ENCODE results near the gene NRARP. TPM values are rescaled to one million over a fixed set of nuclear protein-coding genes. Genes with fewer than 3 reads are reported as not detected.

Gene NRARP
- polyA plus RNA-seq, 1 experiment, result 0.22 TPM

GRCh38 chr9:137252555-137253506 lies 49.2 kb downstream of the NRARP start:
- ChIA-PET CTCF (interaction anchor here (0.6 to 1.4 kb wide), 2 partner anchors 16 to 76 kb away, joined by 3 to 4 read pairs; no protein-coding TSS in a partner anchor), POLR2A (interaction anchor here (1.4 to 8.8 kb wide), 2 partner anchors 7 to 11 kb away, joined by 5 to 146 read pairs; partner anchors contain the start of gene TUBB4B)
- no peaks in the 10 kb centered on the region for H3K27me3 ChIP-seq (ENCODE audit: control insufficient read depth, insufficient read depth, low read length)
- H3K27ac ChIP-seq (ENCODE audit: low read depth, low read length), result no peak overlapping the region
- H3K9me3 ChIP-seq (ENCODE audit: control insufficient read depth, insufficient read depth, low read length), result no peaks in the 10 kb centered on the region; the same call in 1 of the 2 replicates
- no peak for DNase-seq (ENCODE audit: low read depth, low spot score)
- no peak overlapping the region for H3K4me3 ChIP-seq (ENCODE audit: low read depth, low read length)
- no peak for TF ChIP-seq CTCF (IDR thresholded peaks at IDR 0.05; ENCODE audit: low read depth, low read length)

- Histone ChIP-seq H3K27me3 (ENCODE audit: control insufficient read depth, insufficient read depth, low read length) (no peaks in the 10 kb centered on the region), H3K9me3 (ENCODE audit: control insufficient read depth, insufficient read depth, low read length) (no peaks in the 10 kb centered on the region; the same call in 1 of the 2 replicates), H3K27ac (ENCODE audit: low read depth, low read length) (no peak overlapping the region), H3K4me3 (ENCODE audit: low read depth, low read length) (no peak overlapping the region)
- ChIA-PET POLR2A (interaction anchor here (8.8 kb wide), 1 partner anchor 10 kb away, joined by 146 read pairs; the partner anchor contains the start of gene TUBB4B), CTCF (interaction anchor here (1.4 kb wide), 1 partner anchor 15 kb away, joined by 4 read pairs; no protein-coding TSS in a partner anchor)
- DNase-seq (ENCODE audit: low read depth, low spot score), result no peak
- no peak for TF ChIP-seq CTCF (IDR thresholded peaks at IDR 0.05; ENCODE audit: low read depth, low read length)
Observed at GRCh38 chr9:137251490-137252268, 50.4 kb downstream of the NRARP start.

- no peaks in the 10 kb centered on the region; the same call in 1 of the 2 replicates for H3K9me3 ChIP-seq (ENCODE audit: control insufficient read depth, insufficient read depth, low read length)
- no peak within 1 kb of the TSS for H3K4me3 ChIP-seq (ENCODE audit: low read depth, low read length)
- H3K27ac ChIP-seq (ENCODE audit: low read depth, low read length), result no peak within 1 kb of the TSS
- no peak for DNase-seq (ENCODE audit: low read depth, low spot score)
- ChIA-PET POLR2A (interaction anchor here (8.8 kb wide), 1 partner anchor 9 kb away, joined by 146 read pairs; the partner anchor contains the start of gene TUBB4B), CTCF (interaction anchor here (0.6 kb wide), 1 partner anchor 14 kb away, joined by 3 read pairs; no protein-coding TSS in a partner anchor)
- no peak for TF ChIP-seq CTCF (IDR thresholded peaks at IDR 0.05; ENCODE audit: low read depth, low read length)
- no peaks in the 10 kb centered on the region for H3K27me3 ChIP-seq (ENCODE audit: control insufficient read depth, insufficient read depth, low read length)
Observed at GRCh38 chr9:137251194-137251461, 50.9 kb downstream of the NRARP start, which contains the start of gene STPG3. Gene STPG3, plus strand, starts transcription at chr9:137251286. Its CDS starts 1 bp downstream, at chr9:137251287.

- ChIA-PET CTCF (interaction anchor here (0.6 to 3.4 kb wide), 2 partner anchors 14 kb away, joined by 3 to 18 read pairs; no protein-coding TSS in a partner anchor), POLR2A (interaction anchor here (8.8 kb wide), 1 partner anchor 9 kb away, joined by 146 read pairs; the partner anchor contains the start of gene TUBB4B)
- DNase-seq (ENCODE audit: low read depth, low spot score), result no peak
- no peaks in the 10 kb centered on the region; the same call in 1 of the 2 replicates for H3K9me3 ChIP-seq (ENCODE audit: control insufficient read depth, insufficient read depth, low read length)
- no peak overlapping the region for H3K27ac ChIP-seq (ENCODE audit: low read depth, low read length)
- no peaks in the 10 kb centered on the region for H3K27me3 ChIP-seq (ENCODE audit: control insufficient read depth, insufficient read depth, low read length)
- no peak overlapping the region for H3K4me3 ChIP-seq (ENCODE audit: low read depth, low read length)
- TF ChIP-seq CTCF (IDR thresholded peaks at IDR 0.05; ENCODE audit: low read depth, low read length), result no peak
Observed at GRCh38 chr9:137250329-137251193, 51.5 kb downstream of the NRARP start.

Other genes with a start within 250 kb of the NRARP start
- gene ENTPD2, start 248.2 kb downstream of the NRARP start, polyA plus RNA-seq (2011; rRNA removed), result not detected in 2 replicates
- 1.5 and 1.8 TPM in 2 replicates for gene SAPCD2, start 231.7 kb downstream of the NRARP start, polyA plus RNA-seq (2011; rRNA removed)
- 5.1 and 6.3 TPM in 2 replicates for gene UAP1L1, start 224.8 kb downstream of the NRARP start, polyA plus RNA-seq (2011; rRNA removed)
- 40.8 and 50.2 TPM in 2 replicates for gene MAN1B1, start 215.3 kb downstream of the NRARP start, polyA plus RNA-seq (2011; rRNA removed)
- gene DPP7, start 187.5 kb downstream of the NRARP start, polyA plus RNA-seq (2011; rRNA removed), result 30.6 and 52.6 TPM in 2 replicates
- 0.04 TPM in 1 of 2 replicates, not detected in the other for gene GRIN1, start 163.1 kb downstream of the NRARP start, polyA plus RNA-seq (2011; rRNA removed)
- gene LRRC26, start 132.2 kb downstream of the NRARP start, polyA plus RNA-seq (2011; rRNA removed), result not detected in 2 replicates
- not detected in 2 replicates for gene TMEM210, start 130.2 kb downstream of the NRARP start, polyA plus RNA-seq (2011; rRNA removed)
- 12.1 and 14.6 TPM in 2 replicates for gene ANAPC2, start 113.7 kb downstream of the NRARP start, polyA plus RNA-seq (2011; rRNA removed)
- gene SSNA1, start 113.6 kb downstream of the NRARP start, polyA plus RNA-seq (2011; rRNA removed), result 35.0 and 46.9 TPM in 2 replicates
- 2.8 and 3.8 TPM in 2 replicates for gene TPRN, start 101.5 kb downstream of the NRARP start, polyA plus RNA-seq (2011; rRNA removed)
- 44.2 and 50.2 TPM in 2 replicates for gene TMEM203, start 96.6 kb downstream of the NRARP start, polyA plus RNA-seq (2011; rRNA removed)
- 2.8 and 3.8 TPM in 2 replicates for gene NDOR1, start 96.6 kb downstream of the NRARP start, polyA plus RNA-seq (2011; rRNA removed)
- gene RNF208, start 80.0 kb downstream of the NRARP start, polyA plus RNA-seq (2011; rRNA removed), result 0.17 and 0.45 TPM in 2 replicates
- 0.27 and 0.56 TPM in 2 replicates for gene CYSRT1, start 77.1 kb downstream of the NRARP start, polyA plus RNA-seq (2011; rRNA removed)
- gene RNF224, start 74.8 kb downstream of the NRARP start, polyA plus RNA-seq (2011; rRNA removed), result not detected in 2 replicates
- gene SLC34A3, start 71.4 kb downstream of the NRARP start, polyA plus RNA-seq (2011; rRNA removed), result not detected in 2 replicates
- gene TUBB4B, start 61.0 kb downstream of the NRARP start, polyA plus RNA-seq (2011; rRNA removed), result 223 and 262 TPM in 2 replicates
- not detected in 2 replicates for gene STPG3, start 51.0 kb downstream of the NRARP start, polyA plus RNA-seq (2011; rRNA removed)
- gene NELFB, start 46.9 kb downstream of the NRARP start, polyA plus RNA-seq (2011; rRNA removed), result 27.1 and 38.7 TPM in 2 replicates
- 14.1 and 18.7 TPM in 2 replicates for gene TOR4A, start 24.5 kb downstream of the NRARP start, polyA plus RNA-seq (2011; rRNA removed)
- gene EXD3, start 120.9 kb upstream of the NRARP start, polyA plus RNA-seq (2011; rRNA removed), result 4.0 and 5.4 TPM in 2 replicates
- gene NOXA1, start 121.1 kb upstream of the NRARP start, polyA plus RNA-seq (2011; rRNA removed), result 0.06 and 0.09 TPM in 2 replicates
- not detected in 2 replicates for gene ENTPD8, start 139.1 kb upstream of the NRARP start, polyA plus RNA-seq (2011; rRNA removed)
- 20.7 and 27.6 TPM in 2 replicates for gene NSMF, start 157.1 kb upstream of the NRARP start, polyA plus RNA-seq (2011; rRNA removed)
- 0.26 and 0.42 TPM in 2 replicates for gene PNPLA7, start 248.1 kb upstream of the NRARP start, polyA plus RNA-seq (2011; rRNA removed)
- gene MRPL41, start 249.6 kb upstream of the NRARP start, polyA plus RNA-seq (2011; rRNA removed), result 12.3 and 15.6 TPM in 2 replicates

Data from AG04450 (cell line).